Measurements from ENCODE around the gene ADO. TPM values are rescaled to one million over a fixed set of nuclear protein-coding genes. Genes with fewer than 3 reads are reported as not detected.

Gene ADO
- total RNA-seq, 1 donor from 2014 or later: 16.7 TPM

- H3K27me3 ChIP-seq (ENCODE audit: control insufficient read depth in 3 of 3, insufficient read depth in 3 of 3, low read length in 3 of 3): no peaks in the 10 kb centered on the region
- H3K27ac ChIP-seq (ENCODE audit: low read depth, low read length): no peak overlapping the region
- H3K9me3 ChIP-seq (ENCODE audit: control insufficient read depth in 3 of 3, low read length in 3 of 3): no peaks in the 10 kb centered on the region
- no peak overlapping the region for H3K4me3 ChIP-seq (ENCODE audit: low read length in 3 of 3)
- no peak overlapping the region for H3K9ac ChIP-seq (ENCODE audit: low read depth in 1 of 3, low read length in 3 of 3)
- H3K36me3 ChIP-seq (ENCODE audit: control insufficient read depth in 3 of 3, insufficient read depth in 3 of 3, low read length in 3 of 3): no peaks in the 10 kb centered on the region
- H3K4me1 ChIP-seq (ENCODE audit: control insufficient read depth in 3 of 3, insufficient read depth in 3 of 3, low read length in 3 of 3): no peaks in the 10 kb centered on the region
Measured at GRCh38 chr10:62856021-62856420, 51.5 kb downstream of the ADO start.

Other genes starting within 250 kb of the ADO start
- 3.7 TPM for gene EGR2, start 11.6 kb downstream of the ADO start, total RNA-seq